ENCODE results near the gene RNF220. TPM values are rescaled to one million over a fixed set of nuclear protein-coding genes. Genes with fewer than 3 reads are reported as not detected.
A peak's percentile ranks its signal among the peaks of the same experiment; 100 is the strongest.
"Not testable (repeated sequence)": the region's sequence is repeated elsewhere in the genome, so short reads cannot be mapped to it uniquely, and the experiment has no call there.

The RNF220 gene
- total RNA-seq, 1 donor from 2014 or later = 76.4 TPM

GRCh38 chr1:44648529-44649250 lies 243.6 kb downstream of the RNF220 start:
- no peak for ATAC-seq
- DNase-seq (ENCODE audit: missing footprints) = no peak
- intact Hi-C loops (cut with DNase I) = no loop called here

GRCh38 chr1:44649788-44650158 lies 244.7 kb downstream of the RNF220 start:
- intact Hi-C loops (cut with DNase I) = loop anchor here (10.0 kb wide), 1 partner anchor 435 kb away; the partner anchor contains the start of gene DMAP1
- ATAC-seq (no peak), DNase-seq (ENCODE audit: missing footprints) (no peak)

GRCh38 chr1:44650159-44650831 lies 245.2 kb downstream of the RNF220 start:
- DNase-seq (ENCODE audit: missing footprints) (peak; percentile 78), ATAC-seq (peak; percentile 80)
- intact Hi-C loops (cut with DNase I) = loop anchor here (10.0 kb wide), 1 partner anchor 435 kb away; the partner anchor contains the start of gene DMAP1

GRCh38 chr1:44651069-44651468 lies 246.0 kb downstream of the RNF220 start:
- ATAC-seq = no peak
- no peak for DNase-seq (ENCODE audit: missing footprints)
- intact Hi-C loops (cut with DNase I) = loop anchor here (10.0 kb wide), 1 partner anchor 436 kb away; the partner anchor contains the start of gene DMAP1

GRCh38 chr1:44652445-44653106 lies 247.5 kb downstream of the RNF220 start:
- DNase-seq (ENCODE audit: missing footprints) (peak; percentile 84), ATAC-seq (peak; percentile 79)
- intact Hi-C loops (cut with DNase I) = loop anchor here (1.0 to 10.0 kb wide), 2 partner anchors 43 to 438 kb away; partner anchors contain the start of gene DMAP1

- ATAC-seq (no peak), DNase-seq (ENCODE audit: missing footprints) (no peak)
- intact Hi-C loops (cut with DNase I) = loop anchor here (1.0 to 10.0 kb wide), 2 partner anchors 44 to 439 kb away; partner anchors contain the start of gene DMAP1
Measured at GRCh38 chr1:44653107-44653964, 248.3 kb downstream of the RNF220 start.

GRCh38 chr1:44654621-44655187 lies 249.6 kb downstream of the RNF220 start:
- intact Hi-C loops (cut with DNase I) = loop anchor here (10.0 kb wide), 1 partner anchor 440 kb away; the partner anchor contains the start of gene DMAP1

GRCh38 chr1:44655609-44656008 lies 250.6 kb downstream of the RNF220 start:
- no peak for DNase-seq (ENCODE audit: missing footprints)
- intact Hi-C loops (cut with DNase I) = loop anchor here (10.0 kb wide), 1 partner anchor 441 kb away; the partner anchor contains the start of gene DMAP1
- ATAC-seq = no peak

More at GRCh38 chr1:44654621-44655187, 249.6 kb downstream of the RNF220 start:
- ATAC-seq (no peak), DNase-seq (ENCODE audit: missing footprints) (no peak)

- DNase-seq (ENCODE audit: missing footprints) (no peak), ATAC-seq (no peak)
- intact Hi-C loops (cut with DNase I) = loop anchor here (10.0 kb wide), 1 partner anchor 445 kb away; the partner anchor contains the start of gene DMAP1
Measured at GRCh38 chr1:44659566-44659965, 254.5 kb downstream of the RNF220 start.

GRCh38 chr1:44660176-44660575 lies 255.1 kb downstream of the RNF220 start:
- DNase-seq (ENCODE audit: missing footprints) (peak; percentile 86), ATAC-seq (peak; percentile 87)
- intact Hi-C loops (cut with DNase I) = no loop called here

- DNase-seq (ENCODE audit: missing footprints) = no peak
- intact Hi-C loops (cut with DNase I) = no loop called here
- no peak for ATAC-seq
Measured at GRCh38 chr1:44661781-44662682, 257.0 kb downstream of the RNF220 start.

GRCh38 chr1:44662683-44663030 lies 257.6 kb downstream of the RNF220 start:
- no peak for ATAC-seq
- intact Hi-C loops (cut with DNase I) = no loop called here
- no peak for DNase-seq (ENCODE audit: missing footprints)

GRCh38 chr1:44663417-44663816 lies 258.4 kb downstream of the RNF220 start:
- ATAC-seq (no peak), DNase-seq (ENCODE audit: missing footprints) (no peak)
- intact Hi-C loops (cut with DNase I) = no loop called here

- intact Hi-C loops (cut with DNase I) = no loop called here
- no peak for ATAC-seq
Measured at GRCh38 chr1:44664730-44665370, 259.8 kb downstream of the RNF220 start.

GRCh38 chr1:44666719-44667118 lies 261.7 kb downstream of the RNF220 start:
- DNase-seq (ENCODE audit: missing footprints); intact Hi-C loops (cut with DNase I); ATAC-seq: not testable (repeated sequence)

More at GRCh38 chr1:44664730-44665370, 259.8 kb downstream of the RNF220 start:
- DNase-seq (ENCODE audit: missing footprints) = no peak
